Measurements from ENCODE around the gene ABHD12. TPM values are rescaled to one million over a fixed set of nuclear protein-coding genes. Genes with fewer than 3 reads are reported as not detected.

Gene ABHD12
- total and polyA plus RNA-seq, 8 donors: 39.7 to 57.8 (median 47.4) TPM

DNA sequence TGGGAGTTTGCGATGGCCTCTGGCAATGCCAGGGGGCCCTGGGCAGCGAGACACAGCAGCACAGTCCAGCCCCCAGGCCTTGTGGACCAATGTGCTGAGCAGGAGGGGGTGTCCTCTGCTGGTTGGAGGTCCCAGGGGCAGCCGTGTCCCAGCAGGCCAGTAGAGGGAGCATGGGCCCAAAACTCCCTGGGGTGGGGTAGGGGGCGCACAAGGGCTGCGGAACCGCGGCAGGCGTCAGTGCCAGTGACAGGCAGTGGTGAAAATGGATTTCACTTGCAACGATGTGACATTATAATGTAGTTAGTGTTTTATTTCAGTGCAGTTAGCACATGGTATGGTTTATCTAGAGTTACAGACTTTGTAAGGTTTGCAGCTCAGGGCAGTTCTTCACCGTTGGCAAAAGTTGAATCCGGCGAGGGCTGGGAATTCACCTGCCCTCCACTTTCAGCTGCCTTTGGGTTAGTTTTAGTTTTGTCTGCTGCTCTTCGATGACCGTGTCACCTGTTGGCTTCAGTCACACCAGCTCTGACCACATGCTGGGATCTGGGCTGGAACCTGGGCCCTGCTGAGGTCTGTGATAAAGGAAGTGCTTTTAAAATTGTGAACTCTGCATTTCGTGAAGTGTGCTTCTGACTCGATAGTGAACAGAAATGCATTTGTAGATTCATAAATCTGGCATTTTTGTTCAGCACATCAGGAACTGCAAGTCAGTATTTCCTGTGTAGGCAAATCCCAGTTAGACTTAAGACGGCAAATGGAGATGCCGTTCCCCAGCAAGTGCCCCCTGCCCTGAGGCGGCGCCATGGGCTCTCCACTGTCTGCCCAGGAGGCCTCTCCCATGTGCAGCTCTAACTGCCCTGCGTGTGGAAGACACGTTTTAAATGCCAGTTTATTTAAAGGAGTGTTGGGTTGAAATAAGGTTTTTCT lies 95.9 kb downstream of the ABHD12 start:
- H3K9me3 ChIP-seq: no peaks in the 10 kb centered on the region
- ATAC-seq (peak; percentile 63), DNase-seq (peak in 3 of 4 donors; percentile 26 to 62 (median 37))
- peak overlapping the region in 1 of 2 donors; percentile 9 for H3K27ac ChIP-seq
- H3K36me3 ChIP-seq: peaks cover 0 to 89% of the 10 kb centered on the region in 2 donors
- TF ChIP-seq, protein P1, sequence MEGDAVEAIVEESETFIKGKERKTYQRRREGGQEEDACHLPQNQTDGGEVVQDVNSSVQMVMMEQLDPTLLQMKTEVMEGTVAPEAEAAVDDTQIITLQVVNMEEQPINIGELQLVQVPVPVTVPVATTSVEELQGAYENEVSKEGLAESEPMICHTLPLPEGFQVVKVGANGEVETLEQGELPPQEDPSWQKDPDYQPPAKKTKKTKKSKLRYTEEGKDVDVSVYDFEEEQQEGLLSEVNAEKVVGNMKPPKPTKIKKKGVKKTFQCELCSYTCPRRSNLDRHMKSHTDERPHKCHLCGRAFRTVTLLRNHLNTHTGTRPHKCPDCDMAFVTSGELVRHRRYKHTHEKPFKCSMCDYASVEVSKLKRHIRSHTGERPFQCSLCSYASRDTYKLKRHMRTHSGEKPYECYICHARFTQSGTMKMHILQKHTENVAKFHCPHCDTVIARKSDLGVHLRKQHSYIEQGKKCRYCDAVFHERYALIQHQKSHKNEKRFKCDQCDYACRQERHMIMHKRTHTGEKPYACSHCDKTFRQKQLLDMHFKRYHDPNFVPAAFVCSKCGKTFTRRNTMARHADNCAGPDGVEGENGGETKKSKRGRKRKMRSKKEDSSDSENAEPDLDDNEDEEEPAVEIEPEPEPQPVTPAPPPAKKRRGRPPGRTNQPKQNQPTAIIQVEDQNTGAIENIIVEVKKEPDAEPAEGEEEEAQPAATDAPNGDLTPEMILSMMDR (IDR thresholded peaks at IDR 0.05): peak; percentile 46 to 62
- H3K4me3 ChIP-seq: no peak overlapping the region
- H3K4me1 ChIP-seq: peaks cover 0 to 5% of the 10 kb centered on the region in 2 donors
- intact Hi-C loops (cut with DNase I): loop anchor here in 1 of 2 donors (10.0 kb wide), 1 partner anchor 100 kb away; the partner anchor contains the start of gene ABHD12
- H3K27me3 ChIP-seq: no peaks in the 10 kb centered on the region

DNA sequence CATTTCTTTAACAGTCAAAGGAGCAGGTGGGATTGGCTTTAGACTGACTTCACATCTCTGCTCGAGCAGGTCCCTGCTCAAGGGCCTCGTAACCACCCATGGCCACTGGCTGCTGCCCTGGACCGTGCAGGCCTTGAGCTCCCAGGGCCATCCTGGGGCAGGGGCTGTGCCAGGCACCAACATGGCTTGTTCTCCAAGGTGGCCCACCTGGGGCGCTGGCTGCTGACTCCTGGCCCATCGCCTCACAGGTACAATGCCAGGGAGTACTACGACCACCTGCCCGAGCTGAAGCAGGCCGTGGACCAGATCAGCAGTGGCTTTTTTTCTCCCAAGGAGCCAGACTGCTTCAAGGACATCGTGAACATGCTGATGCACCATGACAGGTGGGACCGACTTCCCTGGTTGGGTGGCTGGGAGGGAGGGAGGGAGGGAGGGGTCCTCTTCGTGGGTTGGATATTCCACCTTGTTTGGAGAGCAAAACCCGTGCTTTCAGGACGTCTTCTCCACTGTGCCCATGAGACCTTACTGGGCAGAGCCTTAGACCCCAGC lies 96.7 kb downstream of the ABHD12 start:
- ATAC-seq: no peak
- H3K27ac ChIP-seq: no peak overlapping the region

DNA sequence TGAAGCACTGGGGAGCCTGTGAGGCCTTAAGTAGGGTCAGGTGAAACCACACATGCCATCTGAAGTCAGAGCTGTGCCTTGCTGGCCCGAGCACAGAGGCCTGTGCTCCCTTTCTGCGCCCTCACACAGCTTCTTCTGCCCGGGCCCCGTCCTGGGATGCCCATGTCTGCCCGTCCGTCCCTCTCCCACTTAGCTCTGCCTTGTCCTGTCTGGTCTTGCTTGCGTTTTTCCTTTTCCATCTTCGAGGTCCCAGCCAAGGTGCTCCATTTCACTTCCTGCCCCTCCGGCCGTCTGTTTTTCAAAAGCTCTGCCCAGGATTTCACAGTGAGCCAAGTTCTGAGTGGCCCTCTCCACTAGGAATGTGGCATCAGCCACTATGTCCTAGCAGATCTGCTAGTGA lies 97.1 kb downstream of the ABHD12 start:
- Histone ChIP-seq H3K27ac (no peak overlapping the region), H3K27me3 (no peaks in the 10 kb centered on the region), H3K4me3 (no peak overlapping the region), H3K9me3 (no peaks in the 10 kb centered on the region), H3K4me1 (peaks cover 0 to 5% of the 10 kb centered on the region in 2 donors), H3K36me3 (peaks cover 0 to 92% of the 10 kb centered on the region in 2 donors)
- DNase-seq (no peak), ATAC-seq (no peak)
- intact Hi-C loops (cut with DNase I): loop anchor here in 1 of 2 donors (10.0 kb wide), 1 partner anchor 101 kb away; the partner anchor contains the start of gene ABHD12
- TF ChIP-seq, protein P1 (IDR thresholded peaks at IDR 0.05): no peak

More for the DNA sequence above, 96.7 kb downstream of the ABHD12 start:
- TF ChIP-seq, protein P1 (IDR thresholded peaks at IDR 0.05): no peak
- Histone ChIP-seq H3K4me1 (peaks cover 0 to 5% of the 10 kb centered on the region in 2 donors), H3K9me3 (no peaks in the 10 kb centered on the region), H3K4me3 (no peak overlapping the region), H3K27me3 (no peaks in the 10 kb centered on the region), H3K36me3 (peaks cover 0 to 90% of the 10 kb centered on the region in 2 donors)
- DNase-seq: no peak
- intact Hi-C loops (cut with DNase I): loop anchor here in 1 of 2 donors (10.0 kb wide), 1 partner anchor 101 kb away; the partner anchor contains the start of gene ABHD12

DNA sequence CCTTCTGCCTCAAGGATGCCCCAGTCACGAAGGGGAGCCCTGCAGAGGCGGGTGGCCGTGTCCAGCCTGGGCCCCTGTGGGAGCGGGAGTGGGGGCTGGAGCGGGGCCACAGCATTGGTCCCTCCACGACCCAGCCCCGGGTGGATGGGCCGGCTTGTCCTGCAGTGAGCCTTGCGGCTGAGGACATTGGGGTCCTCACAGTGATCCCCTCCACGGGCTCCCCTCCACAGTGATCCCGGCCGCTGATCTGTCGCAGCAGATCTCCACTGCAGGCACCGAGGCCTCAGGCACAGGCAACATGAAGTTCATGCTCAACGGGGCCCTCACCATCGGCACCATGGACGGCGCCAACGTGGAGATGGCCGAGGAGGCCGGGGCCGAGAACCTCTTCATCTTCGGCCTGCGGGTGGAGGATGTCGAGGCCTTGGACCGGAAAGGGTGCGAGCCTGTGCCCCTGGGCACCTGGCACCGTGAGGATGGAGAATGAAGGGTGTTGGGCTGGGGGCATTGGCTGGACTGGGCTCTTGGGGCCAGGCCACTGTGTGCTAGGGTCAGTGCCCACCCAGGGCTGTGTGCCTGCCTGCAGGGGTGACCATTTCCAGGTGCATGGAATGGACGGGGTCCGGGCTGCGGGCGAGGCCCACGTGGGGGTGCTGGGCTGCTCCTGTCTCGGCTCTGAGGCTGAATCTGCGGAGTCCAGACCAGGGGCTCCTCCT lies 98.3 kb downstream of the ABHD12 start:
- no peak overlapping the region for H3K4me3 ChIP-seq
- H3K4me1 ChIP-seq: peaks cover 0 to 5% of the 10 kb centered on the region in 2 donors
- ATAC-seq: no peak
- no peaks in the 10 kb centered on the region for H3K27me3 ChIP-seq
- peaks cover 0 to 94% of the 10 kb centered on the region in 2 donors for H3K36me3 ChIP-seq
- intact Hi-C loops (cut with DNase I): loop anchor here in 1 of 2 donors (10.0 kb wide), 1 partner anchor 102 kb away; the partner anchor contains the start of gene ABHD12
- no peak for DNase-seq
- H3K9me3 ChIP-seq: no peaks in the 10 kb centered on the region
- TF ChIP-seq, protein P1 (IDR thresholded peaks at IDR 0.05): no peak
- no peak overlapping the region for H3K27ac ChIP-seq

Data from left lung (tissue), 10 donors.